ENCODE data around the gene LIPH. TPM values are rescaled to one million over a fixed set of nuclear protein-coding genes. Genes with fewer than 3 reads are reported as not detected.

LIPH gene
- polyA plus RNA-seq, 1 donor from 2014 or later, result 0.05 TPM

- H3K79me2 ChIP-seq (replicated peaks; ENCODE audit: insufficient read depth, low read length), result no peaks in the 10 kb centered on the region
- H3K4me3 ChIP-seq (ENCODE audit: low read length), result no peak overlapping the region
- no peaks in the 10 kb centered on the region for H3K27me3 ChIP-seq (ENCODE audit: insufficient read depth, low read depth, low read length)
- H3K27ac ChIP-seq (ENCODE audit: low read length), result no peak overlapping the region
- H3K9ac ChIP-seq (ENCODE audit: low read length), result no peak overlapping the region
- H3K4me2 ChIP-seq (ENCODE audit: low read length), result no peak overlapping the region
- TF ChIP-seq EP300 (conservative IDR thresholded peaks at IDR 0.05; ENCODE audit: poor library complexity, severe bottlenecking) (no peak), POLR2AphosphoS5 (IDR thresholded peaks at IDR 0.05) (no peak), SMC3 (conservative IDR thresholded peaks at IDR 0.05; ENCODE audit: poor library complexity) (no peak), RAD21 (conservative IDR thresholded peaks at IDR 0.05) (no peak), MXI1 (conservative IDR thresholded peaks at IDR 0.05; ENCODE audit: poor library complexity, severe bottlenecking) (no peak), TAF1 (IDR thresholded peaks at IDR 0.05; ENCODE audit: low read depth) (no peak), CTCF (IDR thresholded peaks at IDR 0.05; ENCODE audit: poor library complexity, severe bottlenecking) (no peak), REST (IDR thresholded peaks at IDR 0.05; ENCODE audit: borderline replicate concordance) (no peak), EZH2 (IDR thresholded peaks at IDR 0.05; ENCODE audit: borderline replicate concordance, insufficient read depth, low read length, poor library complexity, severe bottlenecking) (no peak)
- H3K9me2 ChIP-seq (ENCODE audit: insufficient read depth, low read length), result no peaks in the 10 kb centered on the region
- H3K9me3 ChIP-seq (ENCODE audit: low read length), result no peaks in the 10 kb centered on the region
- H2AFZ ChIP-seq (ENCODE audit: low read depth, low read length), result no peak overlapping the region
- H3F3A ChIP-seq (ENCODE audit: insufficient read depth, low read length, poor library complexity, severe bottlenecking), result no peaks in the 10 kb centered on the region
- no peaks in the 10 kb centered on the region for H4K20me1 ChIP-seq (ENCODE audit: insufficient read depth)
- peaks cover 8% of the 10 kb centered on the region for H3K36me3 ChIP-seq (ENCODE audit: insufficient read depth, low read length)
Measured at GRCh38 chr3:185457376-185457775, 95.0 kb downstream of the LIPH start.

Other genes with a start within 250 kb of the LIPH start
- gene MAP3K13, start 189.5 kb downstream of the LIPH start, polyA plus RNA-seq, result 22.6 and 33.8 TPM in 2 replicates
- gene TMEM41A, start 53.6 kb downstream of the LIPH start, polyA plus RNA-seq, result 9.5 and 12.9 TPM in 2 replicates
- gene SENP2, start 33.7 kb upstream of the LIPH start, polyA plus RNA-seq, result 34.1 and 40.1 TPM in 2 replicates

All from neural cell (in vitro differentiated cells).